GM10266 (cell line): ENCODE results near the gene ZNF487.
"Not testable (repeated sequence)": the region's sequence is repeated elsewhere in the genome, so short reads cannot be mapped to it uniquely, and the experiment has no call there.

Source experiments
- DNase-seq: peaks from one replicate; pipeline ENCODE4 v3.0.0; 2012; ENCODE audit errors: extremely low spot score
- CTCF ChIP-seq: IDR thresholded peaks from 2 replicates; pipeline ENCODE4 v1.5.1; 2012; ENCODE audit warnings: mild to moderate bottlenecking, low read depth; ENCODE audit not compliant: control insufficient read depth, insufficient read depth; ENCODE audit errors: missing control alignments

The ZNF487 gene

GRCh38 chr10:43417950-43418768 is 18.8 kb upstream of the ZNF487 start:
- TF ChIP-seq CTCF, result no peak
- DNase-seq, result peak; percentile 79

GRCh38 chr10:43419997-43420368 is 16.9 kb upstream of the ZNF487 start:
- TF ChIP-seq CTCF, result no peak
- DNase-seq, result no peak

GRCh38 chr10:43420369-43421200 is 16.3 kb upstream of the ZNF487 start:
- peak; percentile 47 for TF ChIP-seq CTCF
- DNase-seq, result peak; percentile 82

GRCh38 chr10:43421201-43421507 is 15.8 kb upstream of the ZNF487 start:
- no peak for TF ChIP-seq CTCF
- DNase-seq, result no peak

GRCh38 chr10:43421519-43421918 is 15.4 kb upstream of the ZNF487 start:
- no peak for DNase-seq
- no peak for TF ChIP-seq CTCF

GRCh38 chr10:43421944-43422343 is 15.0 kb upstream of the ZNF487 start:
- not testable (repeated sequence) for DNase-seq

GRCh38 chr10:43424416-43424815 is 12.5 kb upstream of the ZNF487 start:
- no peak for TF ChIP-seq CTCF

GRCh38 chr10:43426476-43426875 is 10.4 kb upstream of the ZNF487 start:
- not testable (repeated sequence) for DNase-seq

More at GRCh38 chr10:43424416-43424815, 12.5 kb upstream of the ZNF487 start:
- DNase-seq, result no peak
